A549 (cell line): Measurements from ENCODE around the gene MCM3AP. TPM values are rescaled to one million over a fixed set of nuclear protein-coding genes. Genes with fewer than 3 reads are reported as not detected.

Experiments
- ATAC-seq, 2 experiments: fragments of 200-7000 bp in 1 of 2; fragments of >200 bp in 1 of 2; cut with Nextera tagmentation in 1 of 2; cut with Tn5 transposase in 1 of 2; 3 replicates each; pipeline versions ENCODE4 v1.8.0 to v1.9.1; 2018 to 2020; ENCODE audit warnings: mild to moderate bottlenecking in 1 of 2, moderate library complexity in 1 of 2
- CTCF ChIA-PET: fragments of 300-600 bp; sonication (Branson Sonifier 250); formaldehyde crosslinking; extraction: SDS; loops from one replicate; lab custom pipeline; 2021; ENCODE audit warnings: antibody characterized with exemption, inconsistent platforms; lab: Yijun Ruan, JAX
- POLR2A ChIA-PET: fragments of 350-600 bp; formaldehyde crosslinking; extraction: SDS; loops from one replicate; lab custom pipeline; 2021; ENCODE audit warnings: antibody characterized with exemption, inconsistent platforms; lab: Yijun Ruan, JAX
- DNase-seq, 2 experiments: peaks; one replicate each; pipeline versions ENCODE4 v3.0.0 to v3.0.0-alpha.2; 2011 to 2016; ENCODE audit warnings: low read depth in 1 of 2, low spot score in 1 of 2
- FAIRE-seq: peaks from 2 replicates; lab custom pipeline; 2011; peaks lifted over from hg19 to GRCh38; lab: Jason Lieb, UNC
- H3K27ac ChIP-seq, 2 experiments: fragments of >200 bp; sonication (Bioruptor Twin); formaldehyde crosslinking; 3 replicates each; pipeline ENCODE4 v1.5.1; 2016 to 2017
- H3K4me1 ChIP-seq: fragments of >200 bp; sonication (Bioruptor Twin); formaldehyde crosslinking; 3 replicates; pipeline ENCODE4 v1.6.1; 2016
- H3K4me2 ChIP-seq: fragments of >200 bp; sonication (Bioruptor Twin); formaldehyde crosslinking; 3 replicates; pipeline ENCODE4 v1.6.1; 2016
- H3K4me3 ChIP-seq: fragments of >200 bp; sonication (Bioruptor Twin); formaldehyde crosslinking; 3 replicates; pipeline ENCODE4 v1.5.1; 2016
- H3K9me3 ChIP-seq: fragments of >200 bp; sonication (Bioruptor Twin); formaldehyde crosslinking; 3 replicates; pipeline ENCODE4 v1.6.1; 2016
- BCL3 ChIP-seq: fragments of >200 bp; sonication (Bioruptor Twin); formaldehyde crosslinking; IDR thresholded peaks from 3 replicates; pipeline ENCODE4 v1.6.1; 2016
- CBX8 ChIP-seq: fragments of 200-600 bp; sonication (generic); IDR thresholded peaks from 2 replicates; pipeline ENCODE4 v1.6.1; 2016
- EHF ChIP-seq: fragments of 250-450 bp; sonication (Bioruptor Pico); IDR thresholded peaks from 2 replicates; pipeline ENCODE4 v1.5.0; 2020; ENCODE audit warnings: mild to moderate bottlenecking
- EHMT2 ChIP-seq: fragments of 200-600 bp; sonication (generic); IDR thresholded peaks from 2 replicates; pipeline ENCODE4 v1.6.1; 2016; ENCODE audit warnings: antibody characterized with exemption, low read depth, mild to moderate bottlenecking, moderate library complexity
- EP300 ChIP-seq, 2 experiments: fragments of >200 bp; sonication (Bioruptor Twin); formaldehyde crosslinking; IDR thresholded peaks; 2 replicates in 1 of 2; 3 replicates in 1 of 2; pipeline ENCODE4 v1.6.1; 2016 to 2017
- FOSB ChIP-seq: fragments of 250-450 bp; sonication (Bioruptor Pico); IDR thresholded peaks from 2 replicates; pipeline ENCODE4 v1.5.0; 2020; ENCODE audit warnings: mild to moderate bottlenecking, moderate library complexity
- FOSL2 ChIP-seq, 2 experiments: fragments of 450-650 bp in 1 of 2; fragments of >200 bp in 1 of 2; sonication (Bioruptor Twin) in 1 of 2; formaldehyde crosslinking; IDR thresholded peaks; 2 replicates each; pipeline versions ENCODE4 v1.5.0 to v1.6.1; 2016 to 2020; ENCODE audit warnings: mild to moderate bottlenecking in 1 of 2, moderate library complexity in 1 of 2
- FOXS1 ChIP-seq: fragments of 250-450 bp; sonication (Bioruptor Pico); IDR thresholded peaks from 2 replicates; pipeline ENCODE4 v1.5.0; 2020; ENCODE audit warnings: mild to moderate bottlenecking, moderate library complexity
- GATA3 ChIP-seq: IDR thresholded peaks from 2 replicates; pipeline ENCODE4 v1.6.1; 2012; ENCODE audit warnings: borderline replicate concordance
- HDAC2 ChIP-seq: fragments of 200-600 bp; sonication (generic); IDR thresholded peaks from 2 replicates; pipeline ENCODE4 v1.6.1; 2016
- HES2 ChIP-seq: fragments of >200 bp; sonication (Bioruptor Twin); formaldehyde crosslinking; IDR thresholded peaks from 2 replicates; pipeline ENCODE4 v1.6.1; 2016
- HOXB5 ChIP-seq: fragments of 250-450 bp; sonication (Bioruptor Pico); IDR thresholded peaks from 2 replicates; pipeline ENCODE4 v1.5.0; 2020; ENCODE audit warnings: mild to moderate bottlenecking, moderate library complexity
- JUN ChIP-seq, 2 experiments: fragments of >200 bp; sonication (Bioruptor Twin); formaldehyde crosslinking; IDR thresholded peaks; 2 replicates in 1 of 2; 3 replicates in 1 of 2; pipeline ENCODE4 v1.6.1; 2016 to 2017
- KDM5A ChIP-seq: fragments of 200-600 bp; sonication (generic); IDR thresholded peaks from 2 replicates; pipeline ENCODE4 v1.6.1; 2016; ENCODE audit warnings: antibody characterized with exemption, mild to moderate bottlenecking
- MYC ChIP-seq: IDR thresholded peaks from 2 replicates; pipeline ENCODE4 v1.6.1; 2012; ENCODE audit warnings: mild to moderate bottlenecking, inconsistent platforms, low read length, improper control_type of control experiment, borderline replicate concordance
- NPAS2 ChIP-seq: fragments of 250-450 bp; sonication (Bioruptor Pico); IDR thresholded peaks from 2 replicates; pipeline ENCODE4 v1.8.0; 2022; ENCODE audit warnings: mild to moderate bottlenecking, moderate library complexity, borderline replicate concordance
- POLR2AphosphoS2 ChIP-seq: conservative IDR thresholded peaks from 2 replicates; pipeline ENCODE4 v1.6.1; 2012; ENCODE audit warnings: low read length, improper control_type of control experiment, inconsistent platforms
- RAD21 ChIP-seq, 2 experiments: fragments of >200 bp in 1 of 2; sonication (Bioruptor Twin) in 1 of 2; formaldehyde crosslinking in 1 of 2; IDR thresholded peaks in 1 of 2; conservative IDR thresholded peaks in 1 of 2; 2 replicates in 1 of 2; 3 replicates in 1 of 2; pipeline ENCODE4 v1.6.1; 2012 to 2018; ENCODE audit warnings: inconsistent platforms in 1 of 2
- REST ChIP-seq: fragments of 200-600 bp; sonication (generic); IDR thresholded peaks from 2 replicates; pipeline ENCODE4 v1.6.1; 2016; ENCODE audit warnings: antibody characterized with exemption, mild to moderate bottlenecking, moderate library complexity
- RNF2 ChIP-seq: fragments of 200-600 bp; sonication (generic); IDR thresholded peaks from 2 replicates; pipeline ENCODE4 v1.6.1; 2016; ENCODE audit warnings: low read depth, mild to moderate bottlenecking, antibody characterized with exemption, moderate library complexity, borderline replicate concordance
- SMC3 ChIP-seq: fragments of >200 bp; sonication (Bioruptor Twin); formaldehyde crosslinking; IDR thresholded peaks from 3 replicates; pipeline ENCODE4 v1.6.1; 2018; ENCODE audit warnings: inconsistent platforms
- SREBF2 ChIP-seq: fragments of 450-650 bp; IDR thresholded peaks from 2 replicates; pipeline ENCODE4 v1.6.1; 2014; ENCODE audit warnings: mild to moderate bottlenecking, moderate library complexity
- ZSCAN20 ChIP-seq: fragments of 250-450 bp; sonication (Bioruptor Pico); IDR thresholded peaks from 2 replicates; pipeline ENCODE4 v1.8.0; 2022; ENCODE audit warnings: mild to moderate bottlenecking, moderate library complexity
- WGBS: methylation state at CpG from one replicate; pipeline ENCODE4 v1.1.6; 2017; ENCODE audit errors: missing lambda C conversion rate; 5-methylcytosine and 5-hydroxymethylcytosine counted together
- polyA plus RNA-seq, 4 experiments: library from polyadenylated mRNA; depleted of rRNA in 3 of 4; stranded (reverse); fragments of >200 nt; fragmentation: RNase III in 1 of 4; extraction: RNeasy Plus Mini Kit Qiagen cat#74134 plus additional on column Dnase treatment in 1 of 4; gene quantifications; 2 replicates in 3 of 4; 3 replicates in 1 of 4; pipeline ENCODE4 v1.2.3, GENCODE V29; 2011 to 2017

Gene MCM3AP
- polyA plus RNA-seq, 2 of the 4 experiments (the other 2 are of a cell fraction), result 41.2 to 43.6 TPM

GRCh38 chr21:46188226-46189212 lies 96.9 kb downstream of the MCM3AP start:
- Histone ChIP-seq H3K9me3 (no peaks in the 10 kb centered on the region), H3K27ac (peak overlapping the region in 1 of 2 experiments; percentile 52; a peak in 2 of 6 replicates), H3K4me3 (no peak overlapping the region), H3K4me1 (peaks cover 11% of the 10 kb centered on the region), H3K4me2 (peak overlapping the region; percentile 40; the same call in 1 of the 3 replicates)
- ATAC-seq (peak in 1 of 2 experiments; percentile 51; a peak in 3 of 6 replicates), FAIRE-seq (no peak), DNase-seq (peak; percentile 17 to 49)
- WGBS, result 55% methylated on average over 17 of the region's 17 CpGs
- POLR2A ChIA-PET, result no interaction called here
- CTCF ChIA-PET, result no interaction called here
- TF ChIP-seq POLR2AphosphoS2 (no peak), HES2 (no peak), FOSL2 (IDR thresholded peaks at IDR 0.05) (no peak), FOSL2 (CRISPR knock-in tag; IDR thresholded peaks at IDR 0.05) (peak; percentile 57), RNF2 (no peak)

- H3K27ac ChIP-seq, result no peak overlapping the region; a peak in 1 of 6 replicates
- no peak for TF ChIP-seq HOXB5 (CRISPR knock-in tag)
- no peak for TF ChIP-seq GATA3
- TF ChIP-seq FOSB (CRISPR knock-in tag), result no peak
- TF ChIP-seq JUN (IDR thresholded peaks at IDR 0.05), result no peak
- TF ChIP-seq EHF (CRISPR knock-in tag), result no peak
- no peak for TF ChIP-seq HES2
- TF ChIP-seq SMC3, result no peak
- TF ChIP-seq CBX8, result no peak
- TF ChIP-seq EHMT2, result no peak
These were observed 97.6 kb downstream of the MCM3AP start for GRCh38 chr21:46187814-46188213.

GRCh38 chr21:46187261-46187660 lies 98.2 kb downstream of the MCM3AP start:
- FAIRE-seq (no peak), ATAC-seq (no peak), DNase-seq (no peak)
- H3K4me1 ChIP-seq, result peaks cover 11% of the 10 kb centered on the region
- 89% methylated on average over 8 of the region's 8 CpGs for WGBS
- no peak overlapping the region; a peak in 1 of 6 replicates for H3K27ac ChIP-seq
- TF ChIP-seq EHMT2, result no peak
- no peak for TF ChIP-seq BCL3
- TF ChIP-seq KDM5A, result no peak
- TF ChIP-seq RNF2, result no peak
- no peak for TF ChIP-seq FOXS1
- TF ChIP-seq RAD21 (conservative IDR thresholded peaks at IDR 0.05 in 1 of 2, IDR thresholded peaks at IDR 0.05 in 1 of 2), result no peak
- H3K4me2 ChIP-seq, result no peak overlapping the region
- POLR2A ChIA-PET, result no interaction called here
- CTCF ChIA-PET, result no interaction called here
- no peaks in the 10 kb centered on the region for H3K9me3 ChIP-seq
- no peak overlapping the region for H3K4me3 ChIP-seq

More at GRCh38 chr21:46187814-46188213, 97.6 kb downstream of the MCM3AP start:
- ChIA-PET POLR2A (no interaction called here), CTCF (no interaction called here)
- Histone ChIP-seq H3K4me2 (no peak overlapping the region), H3K9me3 (no peaks in the 10 kb centered on the region), H3K4me1 (peaks cover 11% of the 10 kb centered on the region), H3K4me3 (no peak overlapping the region)
- WGBS, result 76% methylated on average over 7 of the region's 7 CpGs
- no peak for DNase-seq
- no peak for ATAC-seq
- FAIRE-seq, result no peak

GRCh38 chr21:46185716-46186115 lies 99.7 kb downstream of the MCM3AP start:
- Histone ChIP-seq H3K27ac (no peak overlapping the region), H3K4me2 (no peak overlapping the region), H3K9me3 (no peaks in the 10 kb centered on the region), H3K4me3 (no peak overlapping the region), H3K4me1 (peaks cover 11% of the 10 kb centered on the region)
- DNase-seq (no peak), FAIRE-seq (no peak), ATAC-seq (no peak)
- CTCF ChIA-PET, result no interaction called here
- TF ChIP-seq HDAC2, result no peak
- TF ChIP-seq MYC, result no peak
- TF ChIP-seq RNF2, result no peak
- no peak for TF ChIP-seq HOXB5 (CRISPR knock-in tag)
- TF ChIP-seq SREBF2, result no peak
- no peak for TF ChIP-seq EP300 (IDR thresholded peaks at IDR 0.05)
- no peak for TF ChIP-seq NPAS2 (CRISPR knock-in tag)
- TF ChIP-seq JUN (IDR thresholded peaks at IDR 0.05), result no peak
- TF ChIP-seq REST, result no peak
- no peak for TF ChIP-seq ZSCAN20 (CRISPR knock-in tag)
- 76% methylated on average over 7 of the region's 7 CpGs for WGBS
- POLR2A ChIA-PET, result no interaction called here
